Vagina (tissue), 2 donors: ENCODE results near the gene C2orf42. TPM values are rescaled to one million over a fixed set of nuclear protein-coding genes. Genes with fewer than 3 reads are reported as not detected.

Experiments
- DNase-seq, 2 donors: peaks; one replicate each; pipeline ENCODE4 v3.0.0-alpha.2; 2017; ENCODE audit errors: extremely low spot score in 2 of 2
- H3K27ac ChIP-seq: fragments of 200-600 bp; sonication (generic); one replicate; pipeline ENCODE4 v1.5.1; 2019
- H3K27me3 ChIP-seq: fragments of 200-600 bp; sonication (generic); one replicate; pipeline ENCODE4 v1.5.1; 2019
- H3K36me3 ChIP-seq, 2 donors: fragments of 200-600 bp; sonication (generic); one replicate each; pipeline ENCODE4 v1.5.1; 2017 to 2019
- H3K4me1 ChIP-seq: fragments of 200-600 bp; sonication (generic); one replicate; pipeline ENCODE4 v1.5.1; 2019
- H3K4me3 ChIP-seq, 2 donors: fragments of 200-600 bp; sonication (generic); 1 replicate in 1 of 2; 2 replicates in 1 of 2; pipeline ENCODE4 v1.5.1; 2016 to 2019
- H3K9me3 ChIP-seq: fragments of 200-600 bp; sonication (generic); one replicate; pipeline ENCODE4 v1.5.1; 2019
- CTCF ChIP-seq, 3 experiments: fragments of 450-650 bp in 2 of 3; fragments of 200-600 bp in 1 of 3; sonication (generic) in 1 of 3; IDR thresholded peaks; one replicate each; pipeline ENCODE4 v1.5.1; 2017 to 2019; ENCODE audit warnings: antibody characterized with exemption in 3 of 3, mild to moderate bottlenecking in 2 of 3, moderate library complexity in 2 of 3
- POLR2A ChIP-seq, 2 donors: fragments of 450-650 bp; IDR thresholded peaks; one replicate each; pipeline ENCODE4 v1.6.1; 2017; ENCODE audit warnings: antibody characterized with exemption in 2 of 2, mild to moderate bottlenecking in 2 of 2, moderate library complexity in 2 of 2
- POLR2AphosphoS5 ChIP-seq, 2 donors: sonication (generic); formaldehyde crosslinking; IDR thresholded peaks; one replicate each; pipeline ENCODE4 v1.9.0; 2017; ENCODE audit warnings: antibody characterized with exemption in 2 of 2, mild to moderate bottlenecking in 2 of 2, low read depth in 1 of 2; ENCODE audit not compliant: insufficient read depth in 1 of 2
- intact Hi-C: fragments of 100-400 bp; cut with DNase I; formaldehyde crosslinking; loops from one replicate; pipeline ENCODE4 v1.15.1; 2023
- total RNA-seq: library from RNA; depleted of rRNA; stranded (reverse); fragments of >200 nt; gene quantifications from one replicate; pipeline ENCODE4 v1.2.3, GENCODE V29; 2016

Gene C2orf42
- total RNA-seq, 1 donor from 2014 or later: 17.4 TPM

- H3K36me3 ChIP-seq: no peaks in the 10 kb centered on the region
Observed at GRCh38 chr2:70126413-70126812, 64.4 kb downstream of the C2orf42 start.

GRCh38 chr2:70125498-70125898, 65.3 kb downstream of the C2orf42 start:
- intact Hi-C loops: no loop called here
- Histone ChIP-seq H3K27me3 (no peaks in the 10 kb centered on the region), H3K27ac (peak overlapping the region; percentile 100), H3K9me3 (no peaks in the 10 kb centered on the region), H3K4me3 (peak overlapping the region; percentile 65 to 68), H3K4me1 (peaks cover 48% of the 10 kb centered on the region), H3K36me3 (no peaks in the 10 kb centered on the region)
- TF ChIP-seq POLR2AphosphoS5 (IDR thresholded peaks at IDR 0.05; ENCODE audit: insufficient read depth in 1 of 2, low read depth in 1 of 2) (no peak), CTCF (IDR thresholded peaks at IDR 0.05) (no peak)
- DNase-seq: no peak

More at GRCh38 chr2:70126413-70126812, 64.4 kb downstream of the C2orf42 start:
- TF ChIP-seq POLR2AphosphoS5 (IDR thresholded peaks at IDR 0.05; ENCODE audit: insufficient read depth in 1 of 2, low read depth in 1 of 2): no peak
- TF ChIP-seq CTCF (IDR thresholded peaks at IDR 0.05): no peak
- no peak for TF ChIP-seq POLR2A (IDR thresholded peaks at IDR 0.05)
- no peaks in the 10 kb centered on the region for H3K27me3 ChIP-seq
- intact Hi-C loops: no loop called here
- H3K4me3 ChIP-seq: no peak overlapping the region
- no peak for DNase-seq
- H3K4me1 ChIP-seq: peaks cover 57% of the 10 kb centered on the region
- H3K9me3 ChIP-seq: no peaks in the 10 kb centered on the region
- H3K27ac ChIP-seq: peak overlapping the region; percentile 9

- Histone ChIP-seq H3K9me3 (no peaks in the 10 kb centered on the region), H3K36me3 (no peaks in the 10 kb centered on the region), H3K4me1 (peaks cover 44% of the 10 kb centered on the region), H3K4me3 (peak overlapping the region; percentile 65 to 68), H3K27ac (peak overlapping the region; percentile 100), H3K27me3 (no peaks in the 10 kb centered on the region)
- no peak for DNase-seq
- TF ChIP-seq POLR2A (IDR thresholded peaks at IDR 0.05) (no peak), CTCF (IDR thresholded peaks at IDR 0.05) (peak in 1 of 3 experiments; percentile 23), POLR2AphosphoS5 (IDR thresholded peaks at IDR 0.05; ENCODE audit: insufficient read depth in 1 of 2, low read depth in 1 of 2) (peak in 1 of 2 donors; percentile 79)
- intact Hi-C loops: no loop called here
Observed at GRCh38 chr2:70124983-70125480, 65.8 kb downstream of the C2orf42 start.

GRCh38 chr2:70123829-70124116, 67.0 kb downstream of the C2orf42 start:
- peak overlapping the region; percentile 65 to 68 for H3K4me3 ChIP-seq
- no peaks in the 10 kb centered on the region for H3K36me3 ChIP-seq
- no peaks in the 10 kb centered on the region for H3K9me3 ChIP-seq
- H3K4me1 ChIP-seq: peaks cover 44% of the 10 kb centered on the region
- DNase-seq: no peak
- H3K27ac ChIP-seq: peak overlapping the region; percentile 100
- no peaks in the 10 kb centered on the region for H3K27me3 ChIP-seq
- TF ChIP-seq POLR2A (IDR thresholded peaks at IDR 0.05) (no peak), POLR2AphosphoS5 (IDR thresholded peaks at IDR 0.05; ENCODE audit: insufficient read depth in 1 of 2, low read depth in 1 of 2) (peak in 1 of 2 donors; percentile 9), CTCF (IDR thresholded peaks at IDR 0.05) (no peak)
- intact Hi-C loops: no loop called here

GRCh38 chr2:70123051-70123828, 67.6 kb downstream of the C2orf42 start:
- intact Hi-C loops: no loop called here
- Histone ChIP-seq H3K4me1 (peaks cover 43% of the 10 kb centered on the region), H3K4me3 (peak overlapping the region; percentile 65 to 68)

More at GRCh38 chr2:70123051-70123828, 67.6 kb downstream of the C2orf42 start:
- Histone ChIP-seq H3K27ac (peak overlapping the region; percentile 100), H3K36me3 (no peaks in the 10 kb centered on the region), H3K27me3 (no peaks in the 10 kb centered on the region), H3K9me3 (no peaks in the 10 kb centered on the region)
- TF ChIP-seq POLR2AphosphoS5 (IDR thresholded peaks at IDR 0.05; ENCODE audit: insufficient read depth in 1 of 2, low read depth in 1 of 2) (no peak), POLR2A (IDR thresholded peaks at IDR 0.05) (no peak), CTCF (IDR thresholded peaks at IDR 0.05) (no peak)
- DNase-seq: no peak
